H54 (cell line): ENCODE results near the gene MAGI1.
"Not testable (repeated sequence)": the region's sequence is repeated elsewhere in the genome, so short reads cannot be mapped to it uniquely, and the experiment has no call there.

Experiments
- DNase-seq: peaks from one replicate; pipeline ENCODE4 v3.0.0; 2011; ENCODE audit warnings: low spot score, mixed read lengths; ENCODE audit not compliant: insufficient read length
- FAIRE-seq: peaks from 3 replicates; lab custom pipeline; 2011; peaks lifted over from hg19 to GRCh38; lab: Jason Lieb, UNC
- POLR2A ChIP-seq: IDR thresholded peaks from 2 replicates; pipeline ENCODE4 v1.6.1; 2011; ENCODE audit warnings: low read depth, mild to moderate bottlenecking, low read length

Gene MAGI1

GRCh38 chr3:65632414-65632813 is 406.3 kb downstream of the MAGI1 start:
- FAIRE-seq = no peak
- TF ChIP-seq POLR2A = no peak
- no peak for DNase-seq

- TF ChIP-seq POLR2A = no peak
- FAIRE-seq (no peak), DNase-seq (no peak)
Measured at GRCh38 chr3:65628978-65629377, 409.7 kb downstream of the MAGI1 start.

GRCh38 chr3:65627062-65627461 is 411.7 kb downstream of the MAGI1 start:
- TF ChIP-seq POLR2A = no peak
- DNase-seq (no peak), FAIRE-seq (no peak)

DNA sequence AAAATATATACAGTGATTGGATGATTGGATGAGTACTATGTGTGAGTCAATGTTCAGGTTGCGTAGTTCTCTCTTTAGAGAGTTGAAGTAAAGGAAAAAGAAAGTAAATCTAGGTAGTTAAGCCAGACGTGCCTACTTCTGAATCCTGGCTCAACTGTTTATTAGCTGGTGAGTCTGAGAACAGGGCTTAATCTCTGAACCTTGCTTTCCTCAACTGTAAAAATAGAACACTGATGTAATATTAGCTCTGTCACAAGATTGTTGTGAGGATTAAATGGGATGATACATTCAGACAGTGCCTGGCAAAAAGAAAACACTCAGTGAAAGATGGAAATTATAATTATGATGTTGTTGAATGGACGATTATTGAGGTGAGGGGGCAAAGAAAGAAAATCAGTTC is 413.4 kb downstream of the MAGI1 start:
- DNase-seq (no peak), FAIRE-seq (no peak)
- no peak for TF ChIP-seq POLR2A

GRCh38 chr3:65623362-65623761 is 415.4 kb downstream of the MAGI1 start:
- no peak for TF ChIP-seq POLR2A
- FAIRE-seq (no peak), DNase-seq (no peak)

- DNase-seq (no peak), FAIRE-seq (no peak)
- no peak for TF ChIP-seq POLR2A
Measured at GRCh38 chr3:65619888-65620287, 418.8 kb downstream of the MAGI1 start.

DNA sequence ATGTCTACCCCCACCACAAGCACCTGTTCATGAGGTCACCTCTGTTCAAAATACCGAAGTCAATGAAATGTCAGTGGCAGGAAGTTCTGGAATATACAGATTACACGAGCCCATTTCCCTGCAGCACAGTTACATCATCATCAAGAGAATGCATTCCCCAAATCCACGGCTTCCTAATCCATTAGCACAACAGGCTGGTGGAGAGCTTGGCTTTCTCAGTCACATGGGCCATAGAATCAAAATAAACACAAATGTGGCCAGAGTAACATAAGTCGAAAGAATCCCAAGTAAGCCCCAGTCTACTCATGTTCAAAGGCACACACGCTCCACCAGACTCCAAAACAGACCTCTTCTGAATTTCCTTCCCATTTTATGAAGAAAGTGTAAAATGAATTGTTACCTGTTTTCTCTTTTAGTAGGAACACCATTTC is 419.3 kb downstream of the MAGI1 start:
- TF ChIP-seq POLR2A = no peak
- no peak for FAIRE-seq
- no peak for DNase-seq

- FAIRE-seq = no peak
- no peak for DNase-seq
- TF ChIP-seq POLR2A = no peak
Measured at GRCh38 chr3:65618599-65618998, 420.1 kb downstream of the MAGI1 start.

DNA sequence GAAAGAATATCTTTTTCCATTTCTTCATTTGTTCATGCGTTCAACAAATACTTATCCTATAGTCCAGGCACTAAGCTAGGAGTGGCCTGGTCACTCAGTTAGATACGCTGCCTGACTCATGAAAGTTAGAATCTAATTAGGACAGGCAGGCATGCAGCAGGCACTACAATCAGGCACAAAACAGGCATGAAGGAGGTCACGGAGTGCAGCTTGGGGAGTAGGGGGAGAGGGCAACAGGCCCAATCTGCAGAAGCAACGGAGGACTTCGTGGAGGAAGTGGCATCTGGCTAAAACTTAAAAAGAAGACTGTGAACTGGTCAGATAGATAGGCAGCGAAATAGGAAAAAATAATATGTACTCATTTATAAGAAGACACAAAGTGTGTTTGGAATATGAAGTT is 420.9 kb downstream of the MAGI1 start:
- TF ChIP-seq POLR2A = no peak
- no peak for FAIRE-seq
- no peak for DNase-seq

GRCh38 chr3:65617209-65617608 is 421.5 kb downstream of the MAGI1 start:
- TF ChIP-seq POLR2A = no peak
- FAIRE-seq (no peak), DNase-seq (no peak)

DNA sequence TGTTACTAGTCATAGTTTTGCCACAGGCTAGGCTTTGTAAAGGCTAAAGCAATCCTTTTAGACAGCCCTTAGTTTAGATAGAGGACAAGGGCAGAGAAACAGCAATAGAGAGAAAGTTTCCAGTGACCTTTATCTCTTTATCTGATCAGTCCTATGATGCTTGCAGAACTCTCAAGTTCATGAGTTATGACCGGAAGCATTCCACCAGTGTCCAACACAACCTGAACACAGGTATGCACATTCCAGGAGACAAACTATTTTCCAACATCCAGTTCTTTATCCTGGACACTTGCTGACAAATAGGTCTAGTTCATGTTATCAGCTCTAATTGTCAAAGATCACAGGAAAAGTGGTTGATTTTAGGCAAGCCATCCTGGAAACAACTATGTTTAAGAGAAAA is 422.2 kb downstream of the MAGI1 start:
- no peak for TF ChIP-seq POLR2A
- no peak for DNase-seq
- FAIRE-seq = no peak

GRCh38 chr3:65615329-65615728 is 423.4 kb downstream of the MAGI1 start:
- DNase-seq (no peak), FAIRE-seq (no peak)
- no peak for TF ChIP-seq POLR2A

DNA sequence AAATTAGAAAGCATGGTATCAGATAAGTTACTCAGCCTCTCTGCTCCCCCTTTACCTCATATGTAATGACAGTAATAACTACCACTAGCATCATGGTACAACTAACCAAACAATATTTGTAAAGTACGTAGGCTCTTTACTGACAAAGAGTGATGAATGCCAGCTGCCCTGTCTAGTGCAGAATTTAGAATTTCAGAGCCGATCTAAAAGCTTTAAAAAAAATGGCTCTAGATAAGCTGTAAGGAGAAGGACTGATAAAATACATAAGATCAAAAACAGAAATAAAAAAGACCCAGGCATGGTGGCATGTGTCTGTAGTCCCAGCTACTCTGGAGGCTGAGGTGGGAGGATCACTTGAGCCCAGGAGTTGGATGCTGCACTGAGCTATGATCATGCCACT is 424.1 kb downstream of the MAGI1 start:
- no peak for DNase-seq
- FAIRE-seq = no peak
- no peak for TF ChIP-seq POLR2A

DNA sequence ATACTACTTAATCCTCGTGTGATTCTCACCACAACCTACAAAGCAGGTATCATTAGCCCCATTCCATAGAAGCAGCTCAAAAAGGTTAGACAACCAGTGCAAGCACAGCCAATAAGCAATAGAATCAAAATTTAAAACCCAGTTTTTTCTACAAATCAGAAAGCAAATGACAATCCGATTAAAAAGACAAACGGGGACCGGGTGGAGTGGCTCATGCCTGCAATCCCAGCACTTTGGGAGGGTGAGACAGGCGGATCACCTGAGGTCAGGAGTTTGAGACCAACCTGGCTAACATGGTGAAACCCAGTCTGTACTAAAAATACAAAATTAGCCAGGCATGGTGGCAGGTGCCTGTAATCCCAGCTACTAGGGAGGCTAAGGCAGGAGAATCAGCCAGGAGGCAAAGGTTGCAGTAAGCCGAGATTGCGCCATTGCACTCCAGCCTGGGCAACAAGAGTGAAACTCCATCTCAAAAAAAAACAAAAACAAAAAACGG is 430.7 kb downstream of the MAGI1 start:
- FAIRE-seq, DNase-seq: not testable (repeated sequence)

GRCh38 chr3:65607101-65607500 is 431.6 kb downstream of the MAGI1 start:
- FAIRE-seq (peak; percentile 67), DNase-seq (peak; percentile 5)
- no peak for TF ChIP-seq POLR2A
